Type B pancreatic cell (in vitro differentiated cells): ENCODE data around the gene PRM1. TPM values are rescaled to one million over a fixed set of nuclear protein-coding genes. Genes with fewer than 3 reads are reported as not detected.

ENCODE experiments used
- DNase-seq: peaks from one replicate; pipeline ENCODE4 v3.0.0; 2021; ENCODE audit warnings: mixed read lengths; ENCODE audit not compliant: unreplicated experiment; ENCODE audit errors: extremely low spot score
- H3K27ac Mint-ChIP-seq: 2 replicates; pipeline ENCODE4 v1.8.0; 2021; ENCODE audit warnings: mild to moderate bottlenecking, mixed read lengths
- H3K27me3 Mint-ChIP-seq: 2 replicates; pipeline ENCODE4 v1.8.0; 2021; ENCODE audit warnings: mixed read lengths
- H3K36me3 Mint-ChIP-seq: 2 replicates; pipeline ENCODE4 v1.8.0; 2021; ENCODE audit warnings: mixed read lengths
- H3K4me1 Mint-ChIP-seq: one replicate; pipeline ENCODE4 v1.8.0; 2021; ENCODE audit warnings: mixed read lengths; ENCODE audit not compliant: unreplicated experiment
- H3K4me3 Mint-ChIP-seq: 2 replicates; pipeline ENCODE4 v1.8.0; 2021; ENCODE audit warnings: mild to moderate bottlenecking, mixed read lengths
- H3K9me3 Mint-ChIP-seq: 2 replicates; pipeline ENCODE4 v1.8.0; 2021; ENCODE audit warnings: mixed read lengths
- CTCF ChIP-seq: fragments of 200-600 bp; sonication (generic); conservative IDR thresholded peaks from 2 replicates; pipeline ENCODE4 v1.5.0; 2021; ENCODE audit warnings: antibody characterized with exemption, mild to moderate bottlenecking
- total RNA-seq: library from RNA; stranded (reverse); gene quantifications from 2 replicates; pipeline ENCODE4 v1.2.1, GENCODE V29; 2021; ENCODE audit warnings: low replicate concordance

PRM1 gene
- total RNA-seq, 1 donor from 2014 or later, result not detected

GRCh38 chr16:11236461-11237254 lies 44.5 kb downstream of the PRM1 start:
- DNase-seq, result no peak
- Mint-ChIP-seq H3K36me3 (no peaks in the 10 kb centered on the region), H3K9me3 (no peaks in the 10 kb centered on the region), H3K27ac (no peak overlapping the region), H3K27me3 (no peaks in the 10 kb centered on the region), H3K4me3 (no peak overlapping the region), H3K4me1 (no peaks in the 10 kb centered on the region)
- TF ChIP-seq CTCF, result no peak

DNA sequence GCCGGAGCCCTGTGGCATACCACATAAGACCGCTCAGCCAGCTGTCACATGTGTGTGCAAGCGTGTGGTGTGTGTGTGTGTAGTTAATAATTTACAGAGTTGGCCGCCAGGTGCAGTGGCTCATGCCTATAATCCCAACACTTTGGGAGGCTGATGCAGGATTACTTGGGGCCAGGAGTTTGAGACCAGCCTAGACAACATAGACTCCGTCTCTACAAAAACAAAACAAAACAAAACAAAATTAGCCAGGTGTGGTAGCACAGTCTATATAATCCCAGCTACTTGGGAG lies 45.5 kb downstream of the PRM1 start:
- no peak for TF ChIP-seq CTCF
- no peak overlapping the region for H3K27ac Mint-ChIP-seq
- no peak for DNase-seq
- no peaks in the 10 kb centered on the region for H3K4me1 Mint-ChIP-seq
- H3K36me3 Mint-ChIP-seq, result no peaks in the 10 kb centered on the region
- H3K27me3 Mint-ChIP-seq, result no peaks in the 10 kb centered on the region
- H3K4me3 Mint-ChIP-seq, result no peak overlapping the region
- no peaks in the 10 kb centered on the region for H3K9me3 Mint-ChIP-seq

GRCh38 chr16:11234884-11235702 lies 46.0 kb downstream of the PRM1 start:
- H3K4me1 Mint-ChIP-seq, result no peaks in the 10 kb centered on the region
- no peak overlapping the region for H3K4me3 Mint-ChIP-seq
- H3K27ac Mint-ChIP-seq, result no peak overlapping the region
- no peak for TF ChIP-seq CTCF
- H3K9me3 Mint-ChIP-seq, result no peaks in the 10 kb centered on the region
- no peaks in the 10 kb centered on the region for H3K27me3 Mint-ChIP-seq
- no peaks in the 10 kb centered on the region for H3K36me3 Mint-ChIP-seq
- no peak for DNase-seq

DNA sequence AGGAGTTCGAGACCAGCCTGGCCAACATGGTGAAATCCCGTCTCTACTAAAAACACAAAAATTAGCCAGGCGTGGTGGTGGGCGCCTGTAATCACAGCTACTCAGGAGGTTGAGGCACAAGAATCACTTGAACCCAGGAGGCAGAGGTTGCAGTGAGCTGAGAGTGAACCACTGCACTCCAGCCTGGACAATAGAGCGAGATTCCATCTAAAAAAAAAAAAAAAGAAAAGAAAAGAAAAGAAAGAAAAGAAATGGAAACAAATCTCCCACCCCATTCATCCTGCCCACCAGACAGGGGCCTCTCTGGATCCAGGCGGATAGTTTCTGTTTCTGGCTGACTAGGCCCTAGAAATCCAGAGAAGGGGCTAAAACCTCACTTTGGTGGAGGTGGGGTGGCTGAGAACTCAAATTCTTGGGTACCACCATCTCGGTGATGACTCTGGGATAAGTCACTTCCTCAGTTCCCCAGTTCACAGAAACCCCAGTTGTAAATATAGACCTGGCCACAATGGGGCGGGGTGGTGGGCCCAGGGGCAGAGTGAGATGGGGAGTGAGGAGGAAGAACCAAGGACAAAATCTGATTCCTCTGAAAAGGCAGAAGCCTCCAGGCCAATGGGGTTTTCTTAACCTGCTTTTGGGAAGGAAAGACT lies 47.3 kb downstream of the PRM1 start:
- Mint-ChIP-seq H3K4me1 (no peaks in the 10 kb centered on the region), H3K4me3 (no peak overlapping the region), H3K27me3 (no peaks in the 10 kb centered on the region), H3K27ac (no peak overlapping the region), H3K9me3 (no peaks in the 10 kb centered on the region), H3K36me3 (no peaks in the 10 kb centered on the region)
- no peak for DNase-seq
- TF ChIP-seq CTCF, result no peak

GRCh38 chr16:11232852-11233726 lies 48.0 kb downstream of the PRM1 start:
- Mint-ChIP-seq H3K27ac (no peak overlapping the region), H3K4me3 (no peak overlapping the region), H3K4me1 (no peaks in the 10 kb centered on the region), H3K9me3 (no peaks in the 10 kb centered on the region), H3K27me3 (no peaks in the 10 kb centered on the region), H3K36me3 (no peaks in the 10 kb centered on the region)
- no peak for DNase-seq
- no peak for TF ChIP-seq CTCF
